Ishikawa (cell line): ENCODE results near the gene RAB37.
A peak's percentile ranks its signal among the peaks of the same experiment; 100 is the strongest.

Source experiments
- CEBPB ChIP-seq: IDR thresholded peaks from 2 replicates; pipeline ENCODE4 v1.6.1; 2012
- CREB1 ChIP-seq: IDR thresholded peaks from 2 replicates; pipeline ENCODE4 v1.6.1; 2012; ENCODE audit warnings: low read depth
- EGR1 ChIP-seq: IDR thresholded peaks from 2 replicates; pipeline ENCODE4 v1.6.1; 2012
- EP300 ChIP-seq: IDR thresholded peaks from 2 replicates; pipeline ENCODE4 v1.6.1; 2012; ENCODE audit warnings: borderline replicate concordance
- FOXM1 ChIP-seq: IDR thresholded peaks from 2 replicates; pipeline ENCODE4 v1.6.1; 2012; ENCODE audit warnings: low read depth, borderline replicate concordance
- MAX ChIP-seq: IDR thresholded peaks from 2 replicates; pipeline ENCODE4 v1.6.1; 2012
- NFIC ChIP-seq: IDR thresholded peaks from 2 replicates; pipeline ENCODE4 v1.6.1; 2012
- RAD21 ChIP-seq: IDR thresholded peaks from 2 replicates; pipeline ENCODE4 v1.6.1; 2012; ENCODE audit warnings: low read depth
- TAF1 ChIP-seq: IDR thresholded peaks from 2 replicates; pipeline ENCODE4 v1.6.1; 2012; ENCODE audit warnings: low read depth, mild to moderate bottlenecking
- TCF12 ChIP-seq: IDR thresholded peaks from 2 replicates; pipeline ENCODE4 v1.6.1; 2012; ENCODE audit warnings: low read depth
- TEAD4 ChIP-seq: IDR thresholded peaks from 2 replicates; pipeline ENCODE4 v1.6.1; 2012
- YY1 ChIP-seq: IDR thresholded peaks from 2 replicates; pipeline ENCODE4 v1.6.1; 2012; ENCODE audit warnings: low read depth
- ZBTB7A ChIP-seq: IDR thresholded peaks from 2 replicates; pipeline ENCODE4 v1.6.1; 2012; ENCODE audit warnings: low read depth
- TF ChIP-seq, protein P1 (sequence below): IDR thresholded peaks from 2 replicates; pipeline ENCODE4 v1.6.1; 2012
- TF ChIP-seq, protein P2 (sequence below): IDR thresholded peaks from 2 replicates; pipeline ENCODE4 v1.6.1; 2012; ENCODE audit warnings: low read depth, mild to moderate bottlenecking

Gene RAB37

DNA sequence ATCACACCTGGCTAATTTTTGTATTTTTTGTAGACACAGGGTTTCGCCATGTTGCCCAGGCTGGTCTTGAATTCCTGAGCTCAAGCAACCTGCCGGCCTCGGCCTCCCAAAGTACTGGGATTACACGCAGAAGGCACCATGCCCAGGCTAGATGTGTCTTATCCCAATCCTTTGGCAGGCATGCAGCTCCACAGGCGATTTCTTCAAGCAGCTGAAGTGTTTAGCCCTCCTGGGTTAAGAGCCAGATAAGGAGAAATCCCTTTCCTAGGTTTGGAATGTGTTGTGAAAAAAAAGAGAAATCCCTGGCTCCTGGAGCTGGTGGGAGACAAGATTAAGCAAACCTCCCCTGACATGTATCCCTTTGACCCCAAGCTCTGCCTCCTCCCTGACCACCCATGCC lies 9.3 kb downstream of the RAB37 start:
- TF ChIP-seq, protein P1, sequence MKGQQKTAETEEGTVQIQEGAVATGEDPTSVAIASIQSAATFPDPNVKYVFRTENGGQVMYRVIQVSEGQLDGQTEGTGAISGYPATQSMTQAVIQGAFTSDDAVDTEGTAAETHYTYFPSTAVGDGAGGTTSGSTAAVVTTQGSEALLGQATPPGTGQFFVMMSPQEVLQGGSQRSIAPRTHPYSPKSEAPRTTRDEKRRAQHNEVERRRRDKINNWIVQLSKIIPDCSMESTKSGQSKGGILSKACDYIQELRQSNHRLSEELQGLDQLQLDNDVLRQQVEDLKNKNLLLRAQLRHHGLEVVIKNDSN, result no peak
- TF ChIP-seq YY1 (no peak), TAF1 (no peak)

GRCh38 chr17:74746922-74747321 lies 9.9 kb downstream of the RAB37 start:
- TF ChIP-seq YY1, result no peak
- no peak for TF ChIP-seq TEAD4
- TF ChIP-seq CREB1, result no peak

DNA sequence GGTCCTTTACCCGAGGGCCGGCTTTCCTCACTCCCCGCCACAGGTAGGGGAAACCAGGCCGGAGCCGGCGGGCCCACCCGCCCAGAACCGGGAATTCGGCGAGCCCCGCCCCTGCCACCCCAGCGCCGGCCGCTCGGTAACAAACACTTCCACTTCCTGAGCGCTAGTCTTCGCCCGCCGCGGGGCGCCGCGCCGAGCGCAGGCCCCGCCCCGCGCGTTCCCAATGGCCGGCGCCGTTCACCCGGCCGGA lies 11.1 kb downstream of the RAB37 start:
- TF ChIP-seq TCF12, result 0 out of 2 replicates have a peak, but pooled peaks have one; percentile 18
- TF ChIP-seq RAD21, result no peak
- no peak for TF ChIP-seq EGR1
- TF ChIP-seq NFIC, result no peak

- TF ChIP-seq EGR1 (0 out of 2 replicates have a peak, but pooled peaks have one; percentile 30), TCF12 (peak; percentile 20; the same call in 1 of the 2 replicates), YY1 (no peak), MAX (peak; percentile 66), FOXM1 (no peak), CREB1 (no peak), ZBTB7A (peak; percentile 73; the same call in 1 of the 2 replicates), CEBPB (no peak), RAD21 (peak; percentile 22; the same call in 1 of the 2 replicates), EP300 (peak; percentile 10; the same call in 1 of the 2 replicates), TAF1 (peak; percentile 100), TEAD4 (peak; percentile 18; the same call in 1 of the 2 replicates)
- TF ChIP-seq, protein P1, result no peak
These were observed 11.6 kb downstream of the RAB37 start, which contains the start of gene NHERF1 for GRCh38 chr17:74748529-74749278. Gene NHERF1, plus strand, starts transcription at chr17:74748628. Its CDS starts 219 bp downstream, at chr17:74748847.

GRCh38 chr17:74749279-74750038 lies 12.4 kb downstream of the RAB37 start:
- no peak for TF ChIP-seq CEBPB
- TF ChIP-seq, protein P2, sequence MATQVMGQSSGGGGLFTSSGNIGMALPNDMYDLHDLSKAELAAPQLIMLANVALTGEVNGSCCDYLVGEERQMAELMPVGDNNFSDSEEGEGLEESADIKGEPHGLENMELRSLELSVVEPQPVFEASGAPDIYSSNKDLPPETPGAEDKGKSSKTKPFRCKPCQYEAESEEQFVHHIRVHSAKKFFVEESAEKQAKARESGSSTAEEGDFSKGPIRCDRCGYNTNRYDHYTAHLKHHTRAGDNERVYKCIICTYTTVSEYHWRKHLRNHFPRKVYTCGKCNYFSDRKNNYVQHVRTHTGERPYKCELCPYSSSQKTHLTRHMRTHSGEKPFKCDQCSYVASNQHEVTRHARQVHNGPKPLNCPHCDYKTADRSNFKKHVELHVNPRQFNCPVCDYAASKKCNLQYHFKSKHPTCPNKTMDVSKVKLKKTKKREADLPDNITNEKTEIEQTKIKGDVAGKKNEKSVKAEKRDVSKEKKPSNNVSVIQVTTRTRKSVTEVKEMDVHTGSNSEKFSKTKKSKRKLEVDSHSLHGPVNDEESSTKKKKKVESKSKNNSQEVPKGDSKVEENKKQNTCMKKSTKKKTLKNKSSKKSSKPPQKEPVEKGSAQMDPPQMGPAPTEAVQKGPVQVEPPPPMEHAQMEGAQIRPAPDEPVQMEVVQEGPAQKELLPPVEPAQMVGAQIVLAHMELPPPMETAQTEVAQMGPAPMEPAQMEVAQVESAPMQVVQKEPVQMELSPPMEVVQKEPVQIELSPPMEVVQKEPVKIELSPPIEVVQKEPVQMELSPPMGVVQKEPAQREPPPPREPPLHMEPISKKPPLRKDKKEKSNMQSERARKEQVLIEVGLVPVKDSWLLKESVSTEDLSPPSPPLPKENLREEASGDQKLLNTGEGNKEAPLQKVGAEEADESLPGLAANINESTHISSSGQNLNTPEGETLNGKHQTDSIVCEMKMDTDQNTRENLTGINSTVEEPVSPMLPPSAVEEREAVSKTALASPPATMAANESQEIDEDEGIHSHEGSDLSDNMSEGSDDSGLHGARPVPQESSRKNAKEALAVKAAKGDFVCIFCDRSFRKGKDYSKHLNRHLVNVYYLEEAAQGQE, result no peak
- TF ChIP-seq TCF12, result no peak
- TF ChIP-seq FOXM1, result no peak
- no peak for TF ChIP-seq NFIC
- TF ChIP-seq ZBTB7A, result peak; percentile 66; the same call in 1 of the 2 replicates
- TF ChIP-seq, protein P1, result no peak
- TF ChIP-seq RAD21, result no peak
- TF ChIP-seq MAX, result peak; percentile 11; the same call in 1 of the 2 replicates
- 0 out of 2 replicates have a peak, but pooled peaks have one; percentile 6 for TF ChIP-seq EGR1
- no peak for TF ChIP-seq EP300
- TF ChIP-seq CREB1, result no peak
- TF ChIP-seq TAF1, result no peak

GRCh38 chr17:74750039-74750326 lies 12.9 kb downstream of the RAB37 start:
- TF ChIP-seq CREB1, result no peak
- no peak for TF ChIP-seq RAD21
- TF ChIP-seq YY1, result no peak

DNA sequence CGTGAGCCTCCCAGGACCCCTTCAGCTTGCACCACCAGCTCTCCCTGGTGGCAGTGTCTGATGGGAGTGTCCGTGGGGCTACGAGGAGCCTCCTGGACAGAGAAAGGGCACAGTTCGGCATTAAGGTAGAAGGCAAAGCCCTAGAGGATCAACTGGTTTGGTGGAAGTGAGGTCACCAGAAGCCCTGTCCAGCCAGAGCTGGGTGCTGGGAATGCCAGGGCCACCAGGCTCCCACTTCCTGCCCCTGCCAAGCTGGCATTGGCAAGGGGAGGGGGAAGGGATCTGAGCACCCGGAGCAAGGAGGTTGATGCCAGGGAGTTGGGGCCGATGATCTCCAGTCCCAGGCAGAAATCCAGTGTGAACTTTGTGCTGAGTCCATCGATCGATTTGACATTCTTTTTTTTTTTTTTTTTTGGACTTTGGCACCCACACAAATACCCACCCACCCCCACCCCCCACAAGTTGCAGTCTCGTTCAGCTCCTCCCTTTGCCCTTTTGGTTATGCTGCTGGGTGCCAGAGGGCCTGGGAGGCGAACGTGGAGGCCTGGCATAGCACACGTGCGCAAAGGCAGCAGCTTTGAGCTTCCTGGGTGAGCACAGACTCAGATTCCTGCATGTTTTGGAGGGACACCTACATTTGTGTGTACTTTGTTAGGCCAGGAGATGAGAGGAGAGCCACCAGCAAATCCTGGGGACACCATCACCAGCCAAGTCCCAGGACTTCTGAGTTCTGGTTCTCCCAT lies 13.4 kb downstream of the RAB37 start:
- TF ChIP-seq YY1 (no peak), NFIC (no peak)
- TF ChIP-seq, protein P2, result peak; percentile 42; the same call in 1 of the 2 replicates
